ENCODE results near the gene MIB1. TPM values are rescaled to one million over a fixed set of nuclear protein-coding genes. Genes with fewer than 3 reads are reported as not detected.

Gene MIB1
- total RNA-seq, 1 donor from 2014 or later = 65.8 TPM

DNA sequence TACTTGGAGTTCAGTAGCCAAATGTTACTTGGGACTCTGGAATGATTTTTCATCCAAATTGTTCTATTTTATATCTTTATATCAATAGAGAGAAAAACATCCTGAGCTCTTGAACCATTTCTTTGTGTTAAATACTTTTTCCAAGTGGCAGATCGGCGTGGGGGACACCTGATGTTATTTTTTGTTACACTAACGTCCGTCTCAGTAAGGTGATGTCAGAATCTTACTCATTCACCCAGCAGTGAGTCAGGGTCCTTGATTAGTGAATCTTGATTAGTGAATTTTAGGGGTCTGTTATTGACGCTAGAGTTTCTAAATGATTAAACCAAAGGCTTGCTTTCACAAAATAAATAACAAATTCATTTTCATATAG, 1.7 kb downstream of the MIB1 start:
- no peaks in the 10 kb centered on the region for H3K36me3 ChIP-seq (ENCODE audit: control insufficient read depth in 3 of 3, insufficient read depth in 3 of 3, low read length in 3 of 3)
- H3K9me3 ChIP-seq (ENCODE audit: control insufficient read depth in 3 of 3, low read length in 3 of 3) = no peaks in the 10 kb centered on the region
- H3K9ac ChIP-seq (ENCODE audit: low read depth in 1 of 3, low read length in 3 of 3) = peak overlapping the region; percentile 72 to 95 (median 84)
- H3K4me1 ChIP-seq (ENCODE audit: control insufficient read depth in 3 of 3, insufficient read depth in 3 of 3, low read length in 3 of 3) = peaks cover 10 to 20% (median 10%) of the 10 kb centered on the region in 3 donors
- H3K4me3 ChIP-seq (ENCODE audit: low read length in 3 of 3) = peak overlapping the region in 2 of 3 donors; percentile 87 to 92
- no peak overlapping the region for H3K27ac ChIP-seq (ENCODE audit: low read depth, low read length)
- H3K27me3 ChIP-seq (ENCODE audit: control insufficient read depth in 3 of 3, insufficient read depth in 3 of 3, low read length in 3 of 3) = no peaks in the 10 kb centered on the region

DNA sequence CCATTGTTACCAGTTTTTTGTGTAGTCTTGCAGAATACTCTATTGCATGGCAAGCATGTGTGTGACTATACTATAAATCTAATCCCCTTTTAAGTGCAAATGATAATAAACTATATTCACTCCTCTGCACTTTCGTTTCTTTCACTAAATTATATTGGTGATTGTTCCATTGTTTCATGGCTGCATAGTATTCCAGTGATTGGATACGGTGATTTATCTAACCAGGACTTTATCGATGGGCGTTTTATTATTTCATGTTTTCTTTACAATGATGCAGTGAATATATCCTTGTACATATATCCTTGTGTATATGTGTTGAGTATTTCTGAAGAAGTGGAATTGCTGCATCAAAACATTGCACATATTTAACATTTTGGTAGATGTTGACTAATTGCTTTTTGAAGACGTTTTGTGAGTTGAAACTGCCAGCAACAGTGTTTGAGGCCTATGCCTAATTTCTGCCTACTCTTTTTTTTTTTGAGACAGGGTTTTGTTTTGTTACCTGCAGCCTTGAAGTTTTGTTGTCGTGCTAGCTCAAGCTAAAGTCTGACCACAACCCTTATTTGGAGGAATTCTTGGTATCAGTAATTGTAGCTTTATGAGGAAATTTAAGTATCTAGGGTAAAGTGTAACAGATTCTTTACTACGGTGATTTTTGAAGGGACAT, 2.7 kb downstream of the MIB1 start:
- Histone ChIP-seq H3K9ac (ENCODE audit: low read depth in 1 of 3, low read length in 3 of 3) (no peak overlapping the region), H3K4me3 (ENCODE audit: low read length in 3 of 3) (no peak overlapping the region), H3K4me1 (ENCODE audit: control insufficient read depth in 3 of 3, insufficient read depth in 3 of 3, low read length in 3 of 3) (peaks cover 10 to 22% (median 13%) of the 10 kb centered on the region in 3 donors), H3K9me3 (ENCODE audit: control insufficient read depth in 3 of 3, low read length in 3 of 3) (no peaks in the 10 kb centered on the region), H3K27me3 (ENCODE audit: control insufficient read depth in 3 of 3, insufficient read depth in 3 of 3, low read length in 3 of 3) (no peaks in the 10 kb centered on the region), H3K36me3 (ENCODE audit: control insufficient read depth in 3 of 3, insufficient read depth in 3 of 3, low read length in 3 of 3) (no peaks in the 10 kb centered on the region), H3K27ac (ENCODE audit: low read depth, low read length) (no peak overlapping the region)

DNA sequence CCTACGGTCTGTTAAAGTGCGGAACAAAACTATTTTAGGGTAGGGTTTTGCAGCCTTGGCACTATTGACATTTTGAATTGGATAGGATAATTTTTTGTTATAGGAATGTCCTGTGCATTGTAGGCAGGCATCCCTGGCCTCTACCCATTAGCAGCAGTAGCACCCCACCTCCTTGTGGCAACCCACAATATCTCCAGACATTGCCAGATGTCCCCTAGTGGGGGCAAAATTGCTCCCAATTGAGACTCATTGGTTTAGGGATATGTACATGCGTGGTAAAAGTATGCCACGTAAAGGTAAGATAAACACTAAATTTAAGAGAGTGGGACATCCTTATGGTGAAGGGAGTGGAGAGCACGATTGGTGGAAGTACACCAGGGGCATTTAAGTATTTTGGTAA, 4.6 kb downstream of the MIB1 start:
- H3K36me3 ChIP-seq (ENCODE audit: control insufficient read depth in 3 of 3, insufficient read depth in 3 of 3, low read length in 3 of 3) = no peaks in the 10 kb centered on the region
- no peak overlapping the region for H3K27ac ChIP-seq (ENCODE audit: low read depth, low read length)
- no peak overlapping the region for H3K9ac ChIP-seq (ENCODE audit: low read depth in 1 of 3, low read length in 3 of 3)
- no peaks in the 10 kb centered on the region for H3K27me3 ChIP-seq (ENCODE audit: control insufficient read depth in 3 of 3, insufficient read depth in 3 of 3, low read length in 3 of 3)
- peak overlapping the region in 1 of 3 donors; percentile 7 for H3K4me3 ChIP-seq (ENCODE audit: low read length in 3 of 3)
- no peaks in the 10 kb centered on the region for H3K9me3 ChIP-seq (ENCODE audit: control insufficient read depth in 3 of 3, low read length in 3 of 3)
- peaks cover 10 to 19% (median 10%) of the 10 kb centered on the region in 3 donors for H3K4me1 ChIP-seq (ENCODE audit: control insufficient read depth in 3 of 3, insufficient read depth in 3 of 3, low read length in 3 of 3)

DNA sequence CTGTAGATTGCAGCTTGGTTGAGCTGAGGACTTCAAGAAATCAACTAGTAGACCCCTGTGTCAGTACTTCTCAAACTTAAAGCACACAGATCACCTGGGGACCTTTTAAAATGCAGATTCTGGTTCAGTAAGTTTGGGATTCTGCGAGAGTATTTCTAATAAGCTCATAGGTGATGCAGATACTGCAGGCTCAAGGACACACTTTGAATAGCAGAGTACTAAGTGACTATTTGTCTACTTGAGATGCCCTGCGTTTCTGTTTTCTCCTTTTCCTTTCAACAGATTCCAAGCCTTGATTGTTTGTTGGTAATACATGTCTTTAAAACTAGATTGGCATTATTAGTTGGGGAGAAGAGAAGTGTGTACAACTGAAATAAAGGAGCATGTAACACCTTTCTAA, 6.7 kb downstream of the MIB1 start:
- Histone ChIP-seq H3K27me3 (ENCODE audit: control insufficient read depth in 3 of 3, insufficient read depth in 3 of 3, low read length in 3 of 3) (no peaks in the 10 kb centered on the region), H3K9ac (ENCODE audit: low read depth in 1 of 3, low read length in 3 of 3) (no peak overlapping the region), H3K27ac (ENCODE audit: low read depth, low read length) (no peak overlapping the region), H3K36me3 (ENCODE audit: control insufficient read depth in 3 of 3, insufficient read depth in 3 of 3, low read length in 3 of 3) (no peaks in the 10 kb centered on the region), H3K4me3 (ENCODE audit: low read length in 3 of 3) (no peak overlapping the region), H3K9me3 (ENCODE audit: control insufficient read depth in 3 of 3, low read length in 3 of 3) (no peaks in the 10 kb centered on the region), H3K4me1 (ENCODE audit: control insufficient read depth in 3 of 3, insufficient read depth in 3 of 3, low read length in 3 of 3) (peaks cover 5 to 13% (median 8%) of the 10 kb centered on the region in 3 donors)

DNA sequence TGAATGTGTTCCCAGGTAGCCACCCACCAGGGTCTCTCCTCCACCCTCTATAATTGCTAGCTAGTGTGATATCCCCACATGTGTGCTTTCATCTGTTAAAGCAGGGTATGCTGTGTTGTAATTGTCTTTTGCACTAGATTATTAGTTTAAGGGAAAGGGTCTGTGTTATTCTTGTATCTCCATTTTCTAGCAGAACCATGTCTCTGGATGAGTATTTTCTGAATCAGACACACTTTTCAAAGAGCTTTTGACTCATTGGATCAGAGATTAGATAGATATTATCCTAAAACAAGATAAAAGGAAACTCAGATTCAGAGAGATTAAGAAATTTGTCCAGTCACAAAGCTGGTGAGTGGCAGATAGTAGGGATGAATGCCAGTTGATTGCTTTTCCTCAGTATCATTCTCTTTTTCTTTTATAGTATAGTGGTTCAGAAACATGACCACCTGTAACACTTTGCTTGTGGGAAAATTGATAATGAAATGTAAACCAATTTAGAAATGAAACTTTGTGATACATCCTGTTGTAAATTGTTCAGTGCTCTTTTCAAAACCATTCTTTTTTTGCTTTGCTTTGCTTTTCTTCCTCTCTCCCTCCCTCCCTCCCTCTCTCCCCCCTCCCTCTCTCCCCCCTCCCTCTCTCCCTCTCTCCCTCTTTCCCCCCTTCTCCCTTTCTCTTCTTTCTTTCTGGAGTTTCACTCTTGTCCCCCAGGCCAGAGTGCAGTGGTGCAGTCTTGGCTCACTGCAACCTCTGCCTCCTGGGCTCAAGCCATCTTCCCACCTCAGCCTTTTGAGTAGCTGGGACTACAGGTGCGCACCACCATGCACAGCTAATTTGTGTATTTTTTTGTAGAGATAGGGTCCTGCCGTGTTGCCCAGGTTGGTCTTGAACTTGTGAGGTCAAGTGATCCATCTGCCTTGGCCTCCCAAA, 7.4 kb downstream of the MIB1 start:
- no peaks in the 10 kb centered on the region for H3K36me3 ChIP-seq (ENCODE audit: control insufficient read depth in 3 of 3, insufficient read depth in 3 of 3, low read length in 3 of 3)
- no peak overlapping the region for H3K4me3 ChIP-seq (ENCODE audit: low read length in 3 of 3)
- no peak overlapping the region for H3K9ac ChIP-seq (ENCODE audit: low read depth in 1 of 3, low read length in 3 of 3)
- H3K4me1 ChIP-seq (ENCODE audit: control insufficient read depth in 3 of 3, insufficient read depth in 3 of 3, low read length in 3 of 3) = peaks cover 5 to 12% (median 8%) of the 10 kb centered on the region in 3 donors
- H3K27ac ChIP-seq (ENCODE audit: low read depth, low read length) = no peak overlapping the region
- H3K9me3 ChIP-seq (ENCODE audit: control insufficient read depth in 3 of 3, low read length in 3 of 3) = no peaks in the 10 kb centered on the region
- H3K27me3 ChIP-seq (ENCODE audit: control insufficient read depth in 3 of 3, insufficient read depth in 3 of 3, low read length in 3 of 3) = no peaks in the 10 kb centered on the region

DNA sequence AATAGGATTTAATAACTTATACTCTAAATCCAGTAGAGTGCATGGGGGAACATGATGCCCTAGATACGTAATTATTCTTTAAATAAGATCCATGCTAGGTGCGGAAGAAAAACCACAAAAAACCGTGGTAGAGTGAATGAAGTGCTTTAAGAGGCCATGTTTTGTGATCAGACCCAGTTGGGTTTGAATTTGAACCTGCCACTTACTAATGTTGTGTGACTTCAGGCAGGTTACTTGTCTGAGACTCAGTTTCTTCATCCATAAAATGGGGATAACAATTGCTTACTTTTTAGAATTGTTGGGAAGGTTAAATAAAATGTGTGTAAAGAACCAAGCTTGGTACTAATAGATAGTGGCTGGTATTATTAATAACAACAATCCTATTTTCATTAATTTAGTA, 17.2 kb downstream of the MIB1 start:
- H3K4me3 ChIP-seq (ENCODE audit: low read length in 3 of 3) = no peak overlapping the region

DNA sequence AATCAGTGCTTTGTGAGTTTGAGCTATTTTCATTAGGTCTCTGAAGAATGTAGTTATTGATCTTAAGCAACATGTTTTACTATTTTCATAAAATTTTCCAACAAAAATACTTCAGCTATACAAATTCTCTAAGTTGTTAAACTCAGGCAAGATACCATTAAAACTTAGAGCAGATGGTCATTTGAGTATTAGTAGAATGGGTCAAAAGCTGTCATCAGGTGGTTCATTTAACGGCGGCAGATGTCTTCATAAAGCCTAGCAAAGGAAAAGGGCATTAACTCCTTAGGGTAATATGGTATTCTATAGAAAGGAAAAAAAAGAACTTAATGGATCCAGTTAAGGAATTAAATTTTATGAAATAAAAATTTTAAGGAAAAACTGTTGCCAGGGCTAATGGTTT, 19.2 kb downstream of the MIB1 start:
- Histone ChIP-seq H3K9ac (ENCODE audit: low read depth in 1 of 3, low read length in 3 of 3) (no peak overlapping the region), H3K4me3 (ENCODE audit: low read length in 3 of 3) (no peak overlapping the region), H3K27ac (ENCODE audit: low read depth, low read length) (no peak overlapping the region), H3K9me3 (ENCODE audit: control insufficient read depth in 3 of 3, low read length in 3 of 3) (no peaks in the 10 kb centered on the region), H3K36me3 (ENCODE audit: control insufficient read depth in 3 of 3, insufficient read depth in 3 of 3, low read length in 3 of 3) (no peaks in the 10 kb centered on the region), H3K4me1 (ENCODE audit: control insufficient read depth in 3 of 3, insufficient read depth in 3 of 3, low read length in 3 of 3) (peaks cover 0 to 10% (median 0%) of the 10 kb centered on the region in 3 donors), H3K27me3 (ENCODE audit: control insufficient read depth in 3 of 3, insufficient read depth in 3 of 3, low read length in 3 of 3) (no peaks in the 10 kb centered on the region)

More for the DNA sequence above, 17.2 kb downstream of the MIB1 start:
- H3K36me3 ChIP-seq (ENCODE audit: control insufficient read depth in 3 of 3, insufficient read depth in 3 of 3, low read length in 3 of 3) = no peaks in the 10 kb centered on the region
- no peak overlapping the region for H3K27ac ChIP-seq (ENCODE audit: low read depth, low read length)
- no peaks in the 10 kb centered on the region for H3K27me3 ChIP-seq (ENCODE audit: control insufficient read depth in 3 of 3, insufficient read depth in 3 of 3, low read length in 3 of 3)
- H3K4me1 ChIP-seq (ENCODE audit: control insufficient read depth in 3 of 3, insufficient read depth in 3 of 3, low read length in 3 of 3) = peaks cover 0 to 8% (median 0%) of the 10 kb centered on the region in 3 donors
- H3K9ac ChIP-seq (ENCODE audit: low read depth in 1 of 3, low read length in 3 of 3) = no peak overlapping the region
- H3K9me3 ChIP-seq (ENCODE audit: control insufficient read depth in 3 of 3, low read length in 3 of 3) = no peaks in the 10 kb centered on the region

DNA sequence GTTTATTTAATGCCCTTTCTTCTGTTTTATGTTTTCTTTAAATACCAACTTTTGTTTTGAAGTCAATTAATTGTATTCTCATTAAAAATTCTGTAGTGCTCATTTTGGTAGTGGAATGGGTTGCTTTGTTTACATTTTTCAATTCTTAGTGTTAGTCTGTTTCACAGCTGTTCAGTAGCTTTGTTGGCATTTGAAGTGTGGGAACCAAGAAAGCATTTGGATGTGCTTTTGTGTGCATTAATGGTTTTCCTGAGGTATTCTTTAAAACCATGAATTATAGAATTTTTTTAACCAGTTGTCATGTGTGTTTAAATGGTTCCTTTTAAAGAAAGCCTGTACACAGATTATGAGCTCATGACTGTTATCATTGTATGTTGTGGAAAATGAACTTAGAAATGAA, 19.7 kb downstream of the MIB1 start:
- H3K4me1 ChIP-seq (ENCODE audit: control insufficient read depth in 3 of 3, insufficient read depth in 3 of 3, low read length in 3 of 3) = peaks cover 0 to 10% (median 0%) of the 10 kb centered on the region in 3 donors
- H3K9ac ChIP-seq (ENCODE audit: low read depth in 1 of 3, low read length in 3 of 3) = peak overlapping the region in 1 of 3 donors; percentile 16
- H3K36me3 ChIP-seq (ENCODE audit: control insufficient read depth in 3 of 3, insufficient read depth in 3 of 3, low read length in 3 of 3) = no peaks in the 10 kb centered on the region
- no peak overlapping the region for H3K27ac ChIP-seq (ENCODE audit: low read depth, low read length)
- H3K4me3 ChIP-seq (ENCODE audit: low read length in 3 of 3) = no peak overlapping the region
- no peaks in the 10 kb centered on the region for H3K9me3 ChIP-seq (ENCODE audit: control insufficient read depth in 3 of 3, low read length in 3 of 3)
- H3K27me3 ChIP-seq (ENCODE audit: control insufficient read depth in 3 of 3, insufficient read depth in 3 of 3, low read length in 3 of 3) = no peaks in the 10 kb centered on the region

DNA sequence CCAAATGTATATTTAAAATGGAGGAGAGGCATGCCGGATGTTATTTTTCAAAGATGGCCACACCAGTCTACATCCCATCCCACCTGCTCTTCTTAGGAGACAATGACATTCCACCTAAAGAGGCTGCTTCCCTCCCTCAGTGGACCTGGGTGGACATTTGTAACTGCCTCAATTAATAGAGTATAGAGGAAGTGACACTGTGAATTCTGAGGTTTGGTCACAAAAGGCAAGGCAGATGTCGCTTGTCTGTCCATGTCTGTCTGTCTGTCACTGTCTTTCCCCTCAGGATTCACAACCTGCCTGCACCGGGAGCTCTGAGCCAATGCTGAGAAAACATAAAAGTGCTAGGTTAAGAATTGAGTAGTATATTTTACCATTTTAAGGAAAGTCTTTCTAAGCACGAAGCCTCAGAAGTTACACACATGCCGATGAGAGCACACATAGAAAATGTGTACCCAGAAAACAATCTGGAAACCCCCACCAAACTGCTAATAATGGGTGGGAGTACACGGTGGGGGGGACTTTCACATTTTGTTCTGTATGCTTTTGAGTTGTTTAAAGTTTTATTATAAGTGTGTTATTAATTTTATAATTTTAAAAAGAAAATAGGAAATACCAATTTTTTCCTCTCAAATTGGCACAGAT, 21.0 kb downstream of the MIB1 start:
- Histone ChIP-seq H3K27me3 (ENCODE audit: control insufficient read depth in 3 of 3, insufficient read depth in 3 of 3, low read length in 3 of 3) (no peaks in the 10 kb centered on the region), H3K9ac (ENCODE audit: low read depth in 1 of 3, low read length in 3 of 3) (no peak overlapping the region), H3K9me3 (ENCODE audit: control insufficient read depth in 3 of 3, low read length in 3 of 3) (no peaks in the 10 kb centered on the region), H3K36me3 (ENCODE audit: control insufficient read depth in 3 of 3, insufficient read depth in 3 of 3, low read length in 3 of 3) (peaks cover 0 to 11% (median 8%) of the 10 kb centered on the region in 3 donors), H3K27ac (ENCODE audit: low read depth, low read length) (no peak overlapping the region), H3K4me3 (ENCODE audit: low read length in 3 of 3) (no peak overlapping the region), H3K4me1 (ENCODE audit: control insufficient read depth in 3 of 3, insufficient read depth in 3 of 3, low read length in 3 of 3) (peaks cover 0 to 10% (median 0%) of the 10 kb centered on the region in 3 donors)

All from skeletal muscle tissue (tissue), 4 donors.